ENCODE measurements around the gene PRCC. TPM values are rescaled to one million over a fixed set of nuclear protein-coding genes. Genes with fewer than 3 reads are reported as not detected.

Gene PRCC
- total RNA-seq, 1 experiment from 2014 or later, result 103 TPM

- ChIA-PET CTCF (interaction anchor here (0.5 to 1.0 kb wide), 4 partner anchors 63 to 132 kb away, joined by 3 to 12 read pairs (median 4); partner anchors contain the start of gene NTRK1), POLR2A (ENCODE audit: unreplicated experiment) (no interaction called here)
- no peak overlapping the region for H2AFZ ChIP-seq (ENCODE audit: low read length)
- H3K79me2 ChIP-seq (ENCODE audit: low read length), result peaks cover 2% of the 10 kb centered on the region; the same call in 1 of the 2 replicates
- intact Hi-C loops (cut with micrococcal nuclease), result loop anchor here (1.0 kb wide), 2 partner anchors 64 to 94 kb away; partner anchors contain the start of gene NTRK1
- H3K36me3 ChIP-seq (ENCODE audit: low read depth, low read length), result peaks cover 84% of the 10 kb centered on the region
- no peak for DNase-seq
- TF ChIP-seq EZH2 (IDR thresholded peaks at IDR 0.05; ENCODE audit: low read length, unreplicated experiment), result no peak
- TF ChIP-seq EZH2phosphoT487 (IDR thresholded peaks at IDR 0.05; ENCODE audit: borderline replicate concordance, low read length), result no peak
- TF ChIP-seq CTCF (conservative IDR thresholded peaks at IDR 0.05; ENCODE audit: low read depth, low read length), result no peak
- H3K27me3 ChIP-seq (ENCODE audit: low read length), result no peaks in the 10 kb centered on the region
- H4K20me1 ChIP-seq (ENCODE audit: low read length), result no peaks in the 10 kb centered on the region
- no peaks in the 10 kb centered on the region for H3K9me2 ChIP-seq (replicated peaks; ENCODE audit: low read length)
- no peak overlapping the region for H3K27ac ChIP-seq (ENCODE audit: low read length)
- H3K9ac ChIP-seq (ENCODE audit: low read length), result no peak overlapping the region
- no peaks in the 10 kb centered on the region for H3K9me3 ChIP-seq (ENCODE audit: low read length)
- no peaks in the 10 kb centered on the region for H3F3A ChIP-seq (ENCODE audit: low read length, unreplicated experiment)
- no TSS peak for BruUV-seq (replicated peaks)
- H3K4me2 ChIP-seq (ENCODE audit: low read length), result no peak overlapping the region
- ATAC-seq, result no peak
- H3K4me3 ChIP-seq (ENCODE audit: low read length), result no peak overlapping the region
- peaks cover 10% of the 10 kb centered on the region for H3K4me1 ChIP-seq (ENCODE audit: insufficient read depth, low read length)
Observed at GRCh38 chr1:156796340-156797097, 29.2 kb downstream of the PRCC start.

- Histone ChIP-seq H3K4me2 (ENCODE audit: low read length) (no peak overlapping the region), H3K9me3 (ENCODE audit: low read length) (no peaks in the 10 kb centered on the region), H3K36me3 (ENCODE audit: low read depth, low read length) (peaks cover 81% of the 10 kb centered on the region), H3F3A (ENCODE audit: low read length, unreplicated experiment) (no peaks in the 10 kb centered on the region), H3K4me3 (ENCODE audit: low read length) (no peak overlapping the region), H3K9ac (ENCODE audit: low read length) (no peak overlapping the region), H2AFZ (ENCODE audit: low read length) (no peak overlapping the region), H3K9me2 (replicated peaks; ENCODE audit: low read length) (no peaks in the 10 kb centered on the region), H3K79me2 (ENCODE audit: low read length) (no peaks in the 10 kb centered on the region), H3K27me3 (ENCODE audit: low read length) (no peaks in the 10 kb centered on the region), H4K20me1 (ENCODE audit: low read length) (no peaks in the 10 kb centered on the region), H3K27ac (ENCODE audit: low read length) (no peak overlapping the region), H3K4me1 (ENCODE audit: insufficient read depth, low read length) (peaks cover 10% of the 10 kb centered on the region)
- peak; percentile 97 for TF ChIP-seq CTCF (conservative IDR thresholded peaks at IDR 0.05; ENCODE audit: low read depth, low read length)
- no peak for TF ChIP-seq EZH2phosphoT487 (IDR thresholded peaks at IDR 0.05; ENCODE audit: borderline replicate concordance, low read length)
- TF ChIP-seq EZH2 (IDR thresholded peaks at IDR 0.05; ENCODE audit: low read length, unreplicated experiment), result no peak
- ATAC-seq (peak; percentile 79), DNase-seq (peak; percentile 85)
- BruUV-seq (replicated peaks), result no TSS peak
- POLR2A ChIA-PET (ENCODE audit: unreplicated experiment), result no interaction called here
- intact Hi-C loops (cut with micrococcal nuclease), result loop anchor here (1.0 kb wide), 2 partner anchors 63 to 93 kb away; partner anchors contain the start of gene NTRK1
- CTCF ChIA-PET, result interaction anchor here (0.7 kb wide), 1 partner anchor 62 kb away, joined by 3 read pairs; no protein-coding TSS in a partner anchor
Observed at GRCh38 chr1:156797212-156797871, 30.0 kb downstream of the PRCC start.
